HepG2 (cell line): ENCODE results near the gene RNPEPL1. TPM values are rescaled to one million over a fixed set of nuclear protein-coding genes. Genes with fewer than 3 reads are reported as not detected.

Experiments used
- ATAC-seq: fragments of 200-7000 bp; cut with Tn5 transposase; 3 replicates; pipeline ENCODE4 v1.9.1; 2020; ENCODE audit warnings: mild to moderate bottlenecking, moderate library complexity
- BruUV-seq: library from RNA; stranded (reverse); fragments of 400-500 nt; replicated peaks from 2 replicates; lab custom pipeline; 2021; lab: Mats Ljungman, UMichigan
- CTCF ChIA-PET: fragments of 300-600 bp; formaldehyde crosslinking; extraction: SDS; loops from one replicate; lab custom pipeline; 2021; ENCODE audit warnings: low total read pairs, inconsistent platforms, low intra/inter-chr PET ratio; lab: Yijun Ruan, JAX
- POLR2A ChIA-PET: fragments of 350-600 bp; sonication (Branson Sonifier 250); formaldehyde crosslinking; loops from one replicate; lab custom pipeline; 2020; ENCODE audit warnings: antibody characterized with exemption, inconsistent platforms; lab: Yijun Ruan, JAX
- DNase-seq: peaks from one replicate; pipeline ENCODE4 v3.0.0-alpha.2; 2015; ENCODE audit warnings: low spot score
- FAIRE-seq: peaks from 3 replicates; lab custom pipeline; 2011; peaks lifted over from hg19 to GRCh38; lab: Jason Lieb, UNC
- H2AFZ ChIP-seq: one replicate; pipeline ENCODE4 v1.6.1; 2011; ENCODE audit warnings: low read length, inconsistent platforms
- H3K27ac ChIP-seq: fragments of 300-600 bp; 3 replicates; pipeline ENCODE4 v1.8.0; 2011; ENCODE audit warnings: mixed run types, mild to moderate bottlenecking, mixed read lengths, low read length, inconsistent platforms; ENCODE audit not compliant: insufficient read depth; ENCODE audit errors: extremely low read length
- H3K27me3 ChIP-seq, 2 experiments: fragments of 200-600 bp in 1 of 2; 2 replicates in 1 of 2; 3 replicates in 1 of 2; pipeline versions ENCODE4 v1.6.0 to v1.8.0; 2011; ENCODE audit warnings: low read length in 2 of 2, mild to moderate bottlenecking in 2 of 2, moderate library complexity in 2 of 2, inconsistent platforms in 1 of 2; ENCODE audit not compliant: insufficient read depth in 2 of 2, control insufficient read depth in 1 of 2
- H3K36me3 ChIP-seq, 2 experiments: fragments of 200-600 bp in 1 of 2; replicated peaks in 1 of 2; 2 replicates in 1 of 2; 3 replicates in 1 of 2; pipeline versions ENCODE4 v1.5.1 to v1.8.0; 2011; ENCODE audit warnings: low read length in 2 of 2, inconsistent platforms in 1 of 2; ENCODE audit not compliant: insufficient read depth in 2 of 2, control insufficient read depth in 1 of 2
- H3K4me1 ChIP-seq: 2 replicates; pipeline ENCODE4 v1.5.1; 2012; ENCODE audit warnings: low read length, inconsistent platforms; ENCODE audit not compliant: insufficient read depth
- H3K4me2 ChIP-seq: 2 replicates; pipeline ENCODE4 v1.6.0; 2011; ENCODE audit warnings: low read depth, low read length, inconsistent platforms
- H3K4me3 ChIP-seq, 3 experiments: fragments of 200-600 bp in 1 of 3; sonication (generic), shearing (Covaris generic) in 1 of 3; replicated peaks in 1 of 3; 2 replicates each; pipeline ENCODE4 v1.5.1; 2011 to 2016; ENCODE audit warnings: low read length in 3 of 3, inconsistent platforms in 2 of 3, low read depth in 2 of 3, mild to moderate bottlenecking in 2 of 3, control low read depth in 1 of 3, mixed read lengths in 1 of 3; ENCODE audit not compliant: insufficient read depth in 1 of 3
- H3K79me2 ChIP-seq: one replicate; pipeline ENCODE4 v1.6.1; 2011; ENCODE audit warnings: low read length, inconsistent platforms; ENCODE audit not compliant: insufficient read depth
- H3K9ac ChIP-seq: 2 replicates; pipeline ENCODE4 v1.6.0; 2011; ENCODE audit warnings: mild to moderate bottlenecking, low read depth, low read length, inconsistent platforms; ENCODE audit not compliant: insufficient read depth
- H3K9me3 ChIP-seq: 2 replicates; pipeline ENCODE4 v1.5.1; 2012; ENCODE audit warnings: mild to moderate bottlenecking, low read length
- H4K20me1 ChIP-seq: 2 replicates; pipeline ENCODE4 v1.6.0; 2011; ENCODE audit warnings: inconsistent platforms, mild to moderate bottlenecking, low read length, moderate library complexity; ENCODE audit not compliant: insufficient read depth
- CCDC6 ChIP-seq: sonication (generic); formaldehyde crosslinking; IDR thresholded peaks from 2 replicates; pipeline ENCODE4 v1.8.1; 2022; ENCODE audit warnings: mild to moderate bottlenecking, missing genetic modification reagents, moderate library complexity
- FOXC1 ChIP-seq: sonication (generic); formaldehyde crosslinking; IDR thresholded peaks from 2 replicates; pipeline ENCODE4 v1.8.0; 2022; ENCODE audit warnings: mild to moderate bottlenecking, missing genetic modification reagents, borderline replicate concordance
- HNF4G ChIP-seq, 2 experiments: sonication (generic) in 1 of 2; formaldehyde crosslinking in 1 of 2; IDR thresholded peaks; 2 replicates each; pipeline versions ENCODE4 v1.4.0 to v1.6.1; 2011 to 2020; ENCODE audit warnings: borderline replicate concordance in 2 of 2, low read depth in 2 of 2, mild to moderate bottlenecking in 2 of 2, low read length in 1 of 2, missing genetic modification reagents in 1 of 2, moderate library complexity in 1 of 2
- IRX3 ChIP-seq: sonication (generic); formaldehyde crosslinking; IDR thresholded peaks from 2 replicates; pipeline ENCODE4 v1.8.1; 2023; ENCODE audit warnings: mild to moderate bottlenecking, low read depth, missing genetic modification reagents, borderline replicate concordance
- ONECUT2 ChIP-seq: sonication (generic); formaldehyde crosslinking; IDR thresholded peaks from 2 replicates; pipeline ENCODE4 v1.4.0; 2020; ENCODE audit warnings: missing genetic modification reagents
- PHF5A ChIP-seq: IDR thresholded peaks from one replicate; pipeline ENCODE4 v1.6.1; 2018; ENCODE audit warnings: low read depth, missing genetic modification reagents; ENCODE audit not compliant: unreplicated experiment
- SOX6 ChIP-seq, 2 experiments: fragments of 450-650 bp in 1 of 2; sonication (generic) in 1 of 2; formaldehyde crosslinking in 1 of 2; IDR thresholded peaks; 2 replicates each; pipeline versions ENCODE4 v1.4.0 to v1.6.1; 2017 to 2020; ENCODE audit warnings: antibody characterized with exemption in 1 of 2, mild to moderate bottlenecking in 1 of 2, missing genetic modification reagents in 1 of 2
- SRSF4 ChIP-seq: fragments of 200-400 bp; formaldehyde crosslinking; IDR thresholded peaks from one replicate; pipeline ENCODE4 v1.6.1; 2018; ENCODE audit warnings: mild to moderate bottlenecking, low read depth, low read length, moderate library complexity; ENCODE audit not compliant: poor library complexity, severe bottlenecking
- TEAD3 ChIP-seq: optimal IDR thresholded peaks from 2 replicates; pipeline ENCODE3; 2016; ENCODE audit warnings: borderline replicate concordance
- THYN1 ChIP-seq: sonication (generic); formaldehyde crosslinking; IDR thresholded peaks from 2 replicates; pipeline ENCODE4 v1.8.1; 2023; ENCODE audit warnings: low read depth, mild to moderate bottlenecking, moderate library complexity, missing genetic modification reagents, borderline replicate concordance
- TP53 ChIP-seq: sonication (generic); formaldehyde crosslinking; conservative IDR thresholded peaks from 2 replicates; pipeline ENCODE4 v1.4.0; 2020; ENCODE audit warnings: missing genetic modification reagents
- ZNF367 ChIP-seq: sonication (generic); formaldehyde crosslinking; IDR thresholded peaks from 2 replicates; pipeline ENCODE4 v1.4.0; 2020; ENCODE audit warnings: missing genetic modification reagents, borderline replicate concordance
- ZNF781 ChIP-seq: sonication (generic); formaldehyde crosslinking; IDR thresholded peaks from 2 replicates; pipeline ENCODE4 v1.5.1; 2020; ENCODE audit warnings: borderline replicate concordance, mild to moderate bottlenecking, missing genetic modification reagents; ENCODE audit errors: not compliant biosample characterization
- WGBS: methylation state at CpG from one replicate; pipeline ENCODE4 v1.1.6; 2017; ENCODE audit warnings: low lambda C conversion rate; 5-methylcytosine and 5-hydroxymethylcytosine counted together
- in situ Hi-C: cut with HindIII; loops from 2 replicates; pipeline ENCODE4 v1.10.0; 2017; ENCODE audit warnings: low pct_unique_long_range_greater_than_20kb; ENCODE audit not compliant: extremely low pct_ligation_motif_present
- intact Hi-C: fragments of 100-400 bp; cut with micrococcal nuclease; formaldehyde crosslinking; loops from one replicate; pipeline ENCODE4 v1.10.0; 2022; ENCODE audit not compliant: unreplicated experiment
- polyA plus RNA-seq, 8 experiments: library from polyadenylated mRNA; depleted of rRNA in 3 of 8; stranded (reverse) in 7 of 8; unstranded in 1 of 8; fragments of >200 nt; fragmentation: Illumina TruSeq in 4 of 8; extraction: Trizol in 4 of 8; gene quantifications; 2 replicates each; pipeline versions ENCODE4 v1.2.1 to v1.2.3, GENCODE V29; 2011 to 2016; ENCODE audit warnings: low read depth in 4 of 8, missing spikeins in 1 of 8, mixed read lengths in 1 of 8; ENCODE audit not compliant: insufficient read depth in 1 of 8
- total RNA-seq, 5 experiments: library from RNA; depleted of rRNA; stranded (reverse); fragments of >200 nt; fragmentation: Illumina TruSeq; extraction: Trizol; gene quantifications; 2 replicates each; pipeline ENCODE4 v1.2.3, GENCODE V29; 2016; ENCODE audit warnings: low read depth in 1 of 5
- TF ChIP-seq, protein P1 (sequence below): sonication (generic); formaldehyde crosslinking; IDR thresholded peaks from 2 replicates; pipeline ENCODE4 v1.5.0; 2020; ENCODE audit warnings: missing genetic modification reagents
- TF ChIP-seq, protein P2 (sequence below): sonication (generic); formaldehyde crosslinking; IDR thresholded peaks from 2 replicates; pipeline ENCODE4 v1.4.0; 2020; ENCODE audit warnings: missing genetic modification reagents
- TF ChIP-seq, protein P3 (sequence below): IDR thresholded peaks from 2 replicates; pipeline ENCODE4 v1.6.1; 2016; ENCODE audit warnings: low read depth, control low read depth

RNPEPL1 gene
- total and polyA plus RNA-seq, 2 of the 13 experiments (the other 11 are each of a cell fraction or from before 2014, with no cell fraction given), result 13.0 to 18.0 TPM

DNA sequence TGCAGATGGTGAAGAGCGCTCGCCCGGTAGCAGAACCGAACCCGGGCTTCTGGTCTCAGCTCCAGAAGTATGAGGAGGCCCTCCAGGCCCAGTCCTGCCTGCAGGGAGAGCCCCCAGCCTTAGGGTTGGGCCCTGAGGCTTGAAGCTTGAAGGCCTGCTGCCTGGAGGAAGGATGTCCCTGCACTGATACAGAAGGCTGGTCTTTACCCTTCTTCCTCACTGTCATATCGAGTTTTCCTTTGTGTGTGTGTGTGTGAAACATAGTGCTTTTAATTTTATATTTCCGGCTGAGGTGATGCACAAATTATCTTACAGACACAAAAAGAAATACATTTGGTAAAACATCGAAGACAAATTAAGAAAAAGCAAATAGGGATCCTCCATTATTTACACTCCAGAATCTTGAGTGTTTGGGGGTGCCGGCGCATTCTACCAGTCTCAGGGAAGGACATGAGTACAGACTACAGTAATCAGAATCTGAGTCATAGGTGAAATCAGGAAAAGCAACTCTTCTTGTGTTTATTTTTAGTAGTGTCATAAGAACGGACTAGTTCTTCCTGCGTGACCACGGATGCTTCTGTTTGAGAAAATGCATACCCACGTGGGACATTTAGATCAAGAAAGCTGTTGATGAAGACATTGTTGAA is 6.8 kb upstream of the RNPEPL1 start:
- CTCF ChIA-PET, result no interaction called here
- H4K20me1 ChIP-seq, result no peaks in the 10 kb centered on the region
- H3K4me1 ChIP-seq, result peaks cover 49% of the 10 kb centered on the region
- H3K27me3 ChIP-seq, result no peaks in the 10 kb centered on the region
- WGBS, result 52% methylated on average over 9 of the region's 14 CpGs
- peaks cover 1 to 14% of the 10 kb centered on the region in 2 experiments; a peak in 4 of 5 replicates for H3K36me3 ChIP-seq
- no peaks in the 10 kb centered on the region for H3K9me3 ChIP-seq
- H3K27ac ChIP-seq, result peak overlapping the region; percentile 90
- H3K4me3 ChIP-seq, result peak overlapping the region; percentile 66 to 80 (median 70)
- BruUV-seq, result TSS peak; percentile 76
- no peak for DNase-seq
- H3K4me2 ChIP-seq, result peak overlapping the region; percentile 96
- H3K79me2 ChIP-seq, result peaks cover 20% of the 10 kb centered on the region
- peak; percentile 4 for FAIRE-seq
- no peak overlapping the region for H2AFZ ChIP-seq
- intact Hi-C loops, result loop anchor here (5.0 kb wide), 1 partner anchor 271 kb away; no protein-coding TSS in a partner anchor
- POLR2A ChIA-PET, result interaction anchor here (0.6 to 4.9 kb wide), 13 partner anchors 7 to 988 kb away, joined by 3 to 86 read pairs (median 5); partner anchors contain the start of genes CAPN10 and RNPEPL1
- peak overlapping the region; percentile 71 for H3K9ac ChIP-seq
- ATAC-seq, result peak; percentile 0
- in situ Hi-C loops, result loop anchor here (25.0 kb wide), 1 partner anchor 651 kb away; no protein-coding TSS in a partner anchor
- TF ChIP-seq, protein P1, sequence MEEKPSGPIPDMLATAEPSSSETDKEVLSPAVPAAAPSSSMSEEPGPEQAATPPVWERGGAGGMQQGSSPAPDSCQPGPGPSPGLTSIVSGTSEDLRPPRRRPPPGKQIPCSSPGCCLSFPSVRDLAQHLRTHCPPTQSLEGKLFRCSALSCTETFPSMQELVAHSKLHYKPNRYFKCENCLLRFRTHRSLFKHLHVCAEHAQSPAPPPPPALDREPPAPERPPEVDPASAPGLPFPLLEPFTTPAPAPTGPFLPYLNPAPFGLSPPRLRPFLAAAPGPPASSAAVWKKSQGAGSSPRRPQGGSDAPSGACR (CRISPR knock-in tag), result peak; percentile 26; the same call in 1 of the 2 replicates
- TF ChIP-seq HNF4G (IDR thresholded peaks at IDR 0.05; ENCODE audit: borderline replicate concordance, low read depth, low read length) (no peak), HNF4G (CRISPR knock-in tag; IDR thresholded peaks at IDR 0.05; ENCODE audit: borderline replicate concordance, low read depth) (no peak), TP53 (CRISPR knock-in tag) (peak; percentile 35; the same call in 1 of the 2 replicates), ZNF781 (CRISPR knock-in tag) (peak; percentile 63), ZNF367 (CRISPR knock-in tag) (0 out of 2 replicates have a peak, but pooled peaks have one; percentile 19), THYN1 (CRISPR knock-in tag) (peak; percentile 44; the same call in 1 of the 2 replicates), SOX6 (IDR thresholded peaks at IDR 0.05) (no peak), SOX6 (CRISPR knock-in tag; IDR thresholded peaks at IDR 0.05) (0 out of 2 replicates have a peak, but pooled peaks have one; percentile 1), ONECUT2 (0 out of 2 replicates have a peak, but pooled peaks have one; percentile 26), FOXC1 (0 out of 2 replicates have a peak, but pooled peaks have one; percentile 3), TEAD3 (peak; percentile 3), SRSF4 (no peak), CCDC6 (CRISPR knock-in tag) (peak; percentile 22; the same call in 1 of the 2 replicates), IRX3 (0 out of 2 replicates have a peak, but pooled peaks have one; percentile 30), PHF5A (no peak)
- TF ChIP-seq, protein P2, sequence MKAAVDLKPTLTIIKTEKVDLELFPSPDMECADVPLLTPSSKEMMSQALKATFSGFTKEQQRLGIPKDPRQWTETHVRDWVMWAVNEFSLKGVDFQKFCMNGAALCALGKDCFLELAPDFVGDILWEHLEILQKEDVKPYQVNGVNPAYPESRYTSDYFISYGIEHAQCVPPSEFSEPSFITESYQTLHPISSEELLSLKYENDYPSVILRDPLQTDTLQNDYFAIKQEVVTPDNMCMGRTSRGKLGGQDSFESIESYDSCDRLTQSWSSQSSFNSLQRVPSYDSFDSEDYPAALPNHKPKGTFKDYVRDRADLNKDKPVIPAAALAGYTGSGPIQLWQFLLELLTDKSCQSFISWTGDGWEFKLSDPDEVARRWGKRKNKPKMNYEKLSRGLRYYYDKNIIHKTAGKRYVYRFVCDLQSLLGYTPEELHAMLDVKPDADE, result 0 out of 2 replicates have a peak, but pooled peaks have one; percentile 5
- TF ChIP-seq, protein P3, sequence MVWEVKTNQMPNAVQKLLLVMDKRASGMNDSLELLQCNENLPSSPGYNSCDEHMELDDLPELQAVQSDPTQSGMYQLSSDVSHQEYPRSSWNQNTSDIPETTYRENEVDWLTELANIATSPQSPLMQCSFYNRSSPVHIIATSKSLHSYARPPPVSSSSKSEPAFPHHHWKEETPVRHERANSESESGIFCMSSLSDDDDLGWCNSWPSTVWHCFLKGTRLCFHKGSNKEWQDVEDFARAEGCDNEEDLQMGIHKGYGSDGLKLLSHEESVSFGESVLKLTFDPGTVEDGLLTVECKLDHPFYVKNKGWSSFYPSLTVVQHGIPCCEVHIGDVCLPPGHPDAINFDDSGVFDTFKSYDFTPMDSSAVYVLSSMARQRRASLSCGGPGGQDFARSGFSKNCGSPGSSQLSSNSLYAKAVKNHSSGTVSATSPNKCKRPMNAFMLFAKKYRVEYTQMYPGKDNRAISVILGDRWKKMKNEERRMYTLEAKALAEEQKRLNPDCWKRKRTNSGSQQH (CRISPR knock-in tag), result peak; percentile 7; the same call in 1 of the 2 replicates
